ENCODE data around the gene ARHGAP11A. TPM values are rescaled to one million over a fixed set of nuclear protein-coding genes. Genes with fewer than 3 reads are reported as not detected.

Gene ARHGAP11A
- total RNA-seq, 4 donors from 2014 or later, result 0.49 to 5.3 (median 2.3) TPM

- DNase-seq (no peak), ATAC-seq (no peak)
- intact Hi-C loops (cut with DNase I; ENCODE audit: low total_unique reads), result no loop called here
- in situ Hi-C loops (cut with MboI; ENCODE audit: low sequenced_read_pairs in 4 of 4), result no loop called here
- peaks cover 11 to 19% (median 13%) of the 10 kb centered on the region in 3 donors for H3K27me3 ChIP-seq
- H3K36me3 ChIP-seq, result no peaks in the 10 kb centered on the region
- H3K4me1 ChIP-seq, result no peaks in the 10 kb centered on the region
- H3K9me3 ChIP-seq, result no peaks in the 10 kb centered on the region
- H3K27ac ChIP-seq, result no peak overlapping the region
- TF ChIP-seq POLR2A (IDR thresholded peaks at IDR 0.05), result no peak
- TF ChIP-seq CTCF (IDR thresholded peaks at IDR 0.05 in 4 of 5, conservative IDR thresholded peaks at IDR 0.05 in 1 of 5), result no peak
- no peak overlapping the region for H3K4me3 ChIP-seq
Measured at GRCh38 chr15:32642667-32643435, 27.5 kb downstream of the ARHGAP11A start.

- no peaks in the 10 kb centered on the region for H3K4me1 ChIP-seq
- TF ChIP-seq CTCF (IDR thresholded peaks at IDR 0.05 in 4 of 5, conservative IDR thresholded peaks at IDR 0.05 in 1 of 5), result no peak
- no peak for TF ChIP-seq POLR2A (IDR thresholded peaks at IDR 0.05)
- no peaks in the 10 kb centered on the region for H3K36me3 ChIP-seq
- no peak overlapping the region for H3K27ac ChIP-seq
- DNase-seq, result no peak
- peaks cover 11 to 19% (median 13%) of the 10 kb centered on the region in 3 donors for H3K27me3 ChIP-seq
- intact Hi-C loops (cut with DNase I; ENCODE audit: low total_unique reads), result no loop called here
- in situ Hi-C loops (cut with MboI; ENCODE audit: low sequenced_read_pairs in 4 of 4), result no loop called here
- no peak overlapping the region for H3K4me3 ChIP-seq
- H3K9me3 ChIP-seq, result no peaks in the 10 kb centered on the region
- ATAC-seq, result no peak
Measured at GRCh38 chr15:32643907-32644445, 28.7 kb downstream of the ARHGAP11A start.

- no peak overlapping the region for H3K27ac ChIP-seq
- no peak overlapping the region for H3K4me3 ChIP-seq
- in situ Hi-C loops (cut with MboI; ENCODE audit: low sequenced_read_pairs in 4 of 4), result no loop called here
- no peaks in the 10 kb centered on the region for H3K36me3 ChIP-seq
- no peak for ATAC-seq
- intact Hi-C loops (cut with DNase I; ENCODE audit: low total_unique reads), result no loop called here
- no peaks in the 10 kb centered on the region for H3K9me3 ChIP-seq
- H3K4me1 ChIP-seq, result no peaks in the 10 kb centered on the region
- H3K27me3 ChIP-seq, result peaks cover 10 to 17% (median 11%) of the 10 kb centered on the region in 3 donors
- TF ChIP-seq POLR2A (IDR thresholded peaks at IDR 0.05) (no peak), CTCF (IDR thresholded peaks at IDR 0.05 in 4 of 5, conservative IDR thresholded peaks at IDR 0.05 in 1 of 5) (no peak)
- no peak for DNase-seq
Measured at GRCh38 chr15:32646291-32646690, 31.0 kb downstream of the ARHGAP11A start.

GRCh38 chr15:32649342-32649741, 34.0 kb downstream of the ARHGAP11A start:
- no peaks in the 10 kb centered on the region for H3K4me1 ChIP-seq
- no peak for DNase-seq
- H3K4me3 ChIP-seq, result no peak overlapping the region
- peaks cover 0 to 2% (median 0%) of the 10 kb centered on the region in 3 donors for H3K27me3 ChIP-seq
- intact Hi-C loops (cut with DNase I; ENCODE audit: low total_unique reads) (no loop called here), in situ Hi-C loops (cut with MboI; ENCODE audit: low sequenced_read_pairs in 4 of 4) (no loop called here)
- H3K36me3 ChIP-seq, result no peaks in the 10 kb centered on the region
- ATAC-seq, result no peak
- no peak overlapping the region for H3K27ac ChIP-seq
- no peak for TF ChIP-seq POLR2A (IDR thresholded peaks at IDR 0.05)
- TF ChIP-seq CTCF (IDR thresholded peaks at IDR 0.05 in 4 of 5, conservative IDR thresholded peaks at IDR 0.05 in 1 of 5), result no peak
- H3K9me3 ChIP-seq, result no peaks in the 10 kb centered on the region
